A549 treated with CORT108297 at 1 μM for 4 hours (cell line): Measurements from ENCODE around the gene MYH14. TPM values are rescaled to one million over a fixed set of nuclear protein-coding genes. Genes with fewer than 3 reads are reported as not detected.

ENCODE experiments used
- total RNA-seq: library from RNA; stranded (reverse); fragments of 200-300 nt; extraction: Qiagen RNA extraction; gene quantifications from 5 replicates; pipeline ENCODE4 v1.2.3, GENCODE V29; 2022

MYH14 gene
- 4.4 to 6.8 TPM (median 5.8 TPM) in 5 replicates for total RNA-seq

GRCh38 chr19:50203281-50204080 lies at the start of gene MYH14:
Gene MYH14 (plus strand): TSS chr19:50203622. CDS start chr19:50210366, 6,744 bp downstream.

GRCh38 chr19:50162988-50163387 lies 40.4 kb upstream of the MYH14 start, which contains the start of gene IZUMO2:
Gene IZUMO2 (minus strand): TSS chr19:50163281. CDS start chr19:50163194, 87 bp downstream.

GRCh38 chr19:50329146-50329925 lies 125.9 kb downstream of the MYH14 start, which contains the start of gene KCNC3:
Gene KCNC3 (minus strand): TSS chr19:50329377. CDS start chr19:50329082, 295 bp downstream.

Other genes with a start within 250 kb of the MYH14 start
- gene SIGLEC11, start 242.4 kb upstream of the MYH14 start, total RNA-seq: not detected in 5 replicates
- 39.7 to 45.9 TPM (median 41.5 TPM) in 5 replicates for gene VRK3, start 178.2 kb upstream of the MYH14 start, total RNA-seq
- 6.8 to 11.0 TPM (median 10.0 TPM) in 5 replicates for gene ZNF473, start 177.6 kb upstream of the MYH14 start, total RNA-seq
- gene IZUMO2, start 40.3 kb upstream of the MYH14 start, total RNA-seq: not detected in 5 replicates
- gene KCNC3, start 125.8 kb downstream of the MYH14 start, total RNA-seq: 0.87 to 1.6 TPM (median 1.4 TPM) in 5 replicates
- 1.2 to 1.6 TPM (median 1.3 TPM) in 5 replicates for gene NAPSA, start 162.0 kb downstream of the MYH14 start, total RNA-seq
- gene NR1H2, start 172.8 kb downstream of the MYH14 start, total RNA-seq: 62.4 to 88.3 TPM (median 85.4 TPM) in 5 replicates
- 42.6 to 93.8 TPM (median 81.2 TPM) in 5 replicates for gene POLD1, start 180.7 kb downstream of the MYH14 start, total RNA-seq
- 0.26 to 0.52 TPM (median 0.34 TPM) in 4 of 5 replicates, not detected in the other for gene SPIB, start 215.3 kb downstream of the MYH14 start, total RNA-seq
- 0.02 TPM in 2 of 5 replicates, not detected in the others for gene MYBPC2, start 229.3 kb downstream of the MYH14 start, total RNA-seq